Fibroblast of lung (primary cell): ENCODE data around the gene NOSTRIN. TPM values are rescaled to one million over a fixed set of nuclear protein-coding genes. Genes with fewer than 3 reads are reported as not detected.

ENCODE experiments used
- DNase-seq, 2 donors: peaks; one replicate each; pipeline versions ENCODE4 v3.0.0 to v3.0.0-alpha.2; 2010; ENCODE audit warnings: low read depth in 2 of 2
- H2AFZ ChIP-seq: 2 replicates; pipeline ENCODE4 v1.5.1; 2012; ENCODE audit warnings: low read length, control low read depth, inconsistent platforms
- H3K27ac ChIP-seq: 2 replicates; pipeline ENCODE4 v1.5.1; 2011; ENCODE audit warnings: low read length, control low read depth; ENCODE audit not compliant: insufficient read depth
- H3K27me3 ChIP-seq: 2 replicates; pipeline ENCODE4 v1.5.1; 2011; ENCODE audit warnings: mild to moderate bottlenecking, low read length; ENCODE audit not compliant: control insufficient read depth, insufficient read depth
- H3K36me3 ChIP-seq: 2 replicates; pipeline ENCODE4 v1.5.1; 2011; ENCODE audit warnings: low read length; ENCODE audit not compliant: control insufficient read depth, insufficient read depth
- H3K4me1 ChIP-seq: 2 replicates; pipeline ENCODE4 v1.5.1; 2011; ENCODE audit warnings: low read length; ENCODE audit not compliant: control insufficient read depth, insufficient read depth; ENCODE audit errors: extremely low read depth
- H3K4me2 ChIP-seq: 2 replicates; pipeline ENCODE4 v1.5.1; 2011; ENCODE audit warnings: low read length, control low read depth; ENCODE audit not compliant: insufficient read depth; ENCODE audit errors: extremely low read depth
- H3K4me3 ChIP-seq, 4 experiments: fragments of 200-600 bp in 1 of 4; sonication (generic) in 1 of 4; replicated peaks in 1 of 4; 2 replicates each; pipeline ENCODE4 v1.5.1; 2011 to 2016; ENCODE audit warnings: low read length in 4 of 4, low read depth in 3 of 4, mild to moderate bottlenecking in 3 of 4, control low read depth in 2 of 4, inconsistent platforms in 1 of 4, mixed read lengths in 1 of 4; ENCODE audit not compliant: insufficient read depth in 1 of 4; ENCODE audit errors: control extremely low read depth in 1 of 4
- H3K79me2 ChIP-seq: 2 replicates; pipeline ENCODE4 v1.5.1; 2012; ENCODE audit warnings: mild to moderate bottlenecking, low read length, inconsistent platforms; ENCODE audit not compliant: control insufficient read depth, insufficient read depth
- H3K9ac ChIP-seq: 2 replicates; pipeline ENCODE4 v1.5.1; 2011; ENCODE audit warnings: mild to moderate bottlenecking, low read length, control low read depth; ENCODE audit not compliant: insufficient read depth
- H3K9me3 ChIP-seq: 2 replicates; pipeline ENCODE4 v1.5.1; 2012; ENCODE audit warnings: low read depth, low read length; ENCODE audit not compliant: control insufficient read depth, insufficient read depth
- H4K20me1 ChIP-seq: 2 replicates; pipeline ENCODE4 v1.5.1; 2011; ENCODE audit warnings: low read length; ENCODE audit not compliant: control insufficient read depth, insufficient read depth; ENCODE audit errors: extremely low read depth
- CTCF ChIP-seq, 2 donors: IDR thresholded peaks in 1 of 2; conservative IDR thresholded peaks in 1 of 2; 1 replicate in 1 of 2; 2 replicates in 1 of 2; pipeline ENCODE4 v1.5.1; 2011 to 2012; ENCODE audit warnings: low read length in 2 of 2, control low read depth in 1 of 2, inconsistent platforms in 1 of 2, low read depth in 1 of 2, mild to moderate bottlenecking in 1 of 2
- EZH2 ChIP-seq: IDR thresholded peaks from 2 replicates; pipeline ENCODE4 v1.5.1; 2012; ENCODE audit warnings: low read length, control low read depth, mild to moderate bottlenecking; ENCODE audit errors: missing control alignments
- polyA plus RNA-seq, 2 donors: library from polyadenylated mRNA; depleted of rRNA in 1 of 2; stranded (reverse) in 1 of 2; unstranded in 1 of 2; fragments of >200 nt; gene quantifications; 2 replicates each; pipeline ENCODE4 v1.2.1, GENCODE V29; 2011 to 2012; ENCODE audit warnings: missing spikeins in 1 of 2
- total RNA-seq: library from RNA; depleted of rRNA; stranded (reverse); fragments of >200 nt; gene quantifications from 2 replicates; pipeline ENCODE4 v1.2.1, GENCODE V29; 2014

Gene NOSTRIN
- total and polyA plus RNA-seq, 2 donors (not counting 1 experiment from before 2014, with no cell fraction given): 0.50 to 1.3 TPM

- no peak for DNase-seq
- H3K9ac ChIP-seq: no peak overlapping the region
- no peaks in the 10 kb centered on the region for H3K36me3 ChIP-seq
- no peak for TF ChIP-seq EZH2
- no peak for TF ChIP-seq CTCF (conservative IDR thresholded peaks at IDR 0.05 in 1 of 2, IDR thresholded peaks at IDR 0.05 in 1 of 2; ENCODE audit: low read depth in 1 of 2, low read length in 2 of 2)
- H3K4me2 ChIP-seq: no peak overlapping the region
- H2AFZ ChIP-seq: no peak overlapping the region
- H3K27me3 ChIP-seq: no peaks in the 10 kb centered on the region
- no peaks in the 10 kb centered on the region for H3K79me2 ChIP-seq
- H3K9me3 ChIP-seq: no peaks in the 10 kb centered on the region
- H4K20me1 ChIP-seq: no peaks in the 10 kb centered on the region
- no peak overlapping the region for H3K4me3 ChIP-seq
- peaks cover 3% of the 10 kb centered on the region for H3K4me1 ChIP-seq
- H3K27ac ChIP-seq: no peak overlapping the region
Observed at GRCh38 chr2:168798888-168799410, 3.5 kb upstream of the NOSTRIN start.

GRCh38 chr2:168801471-168801870 is 966 bp upstream of the NOSTRIN start:
- no peaks in the 10 kb centered on the region for H4K20me1 ChIP-seq
- H3K36me3 ChIP-seq: no peaks in the 10 kb centered on the region
- H3K9ac ChIP-seq: no peak overlapping the region
- no peak overlapping the region for H3K4me3 ChIP-seq
- no peak overlapping the region for H3K4me2 ChIP-seq
- no peaks in the 10 kb centered on the region for H3K27me3 ChIP-seq
- DNase-seq: no peak
- H3K9me3 ChIP-seq: no peaks in the 10 kb centered on the region
- peaks cover 3% of the 10 kb centered on the region for H3K4me1 ChIP-seq
- H3K27ac ChIP-seq: no peak overlapping the region
- no peaks in the 10 kb centered on the region for H3K79me2 ChIP-seq
- no peak for TF ChIP-seq EZH2
- no peak for TF ChIP-seq CTCF (conservative IDR thresholded peaks at IDR 0.05 in 1 of 2, IDR thresholded peaks at IDR 0.05 in 1 of 2; ENCODE audit: low read depth in 1 of 2, low read length in 2 of 2)
- no peak overlapping the region for H2AFZ ChIP-seq

- Histone ChIP-seq H2AFZ (no peak overlapping the region), H3K9ac (no peak overlapping the region), H3K9me3 (no peaks in the 10 kb centered on the region), H3K27me3 (no peaks in the 10 kb centered on the region), H3K36me3 (no peaks in the 10 kb centered on the region), H4K20me1 (no peaks in the 10 kb centered on the region), H3K27ac (no peak overlapping the region), H3K79me2 (no peaks in the 10 kb centered on the region), H3K4me2 (peak overlapping the region; percentile 54), H3K4me3 (no peak overlapping the region), H3K4me1 (peaks cover 3% of the 10 kb centered on the region)
- no peak for TF ChIP-seq CTCF (conservative IDR thresholded peaks at IDR 0.05 in 1 of 2, IDR thresholded peaks at IDR 0.05 in 1 of 2; ENCODE audit: low read depth in 1 of 2, low read length in 2 of 2)
- no peak for TF ChIP-seq EZH2
- DNase-seq: no peak
Observed at GRCh38 chr2:168802859-168803725, 655 bp downstream of the NOSTRIN start.
